HG03139 (cell line): Measurements from ENCODE around the gene PCNT.
"Not testable (repeated sequence)": the region's sequence is repeated elsewhere in the genome, so short reads cannot be mapped to it uniquely, and the experiment has no call there.

ENCODE experiments used
- ATAC-seq: cut with Tn5 transposase; IDR thresholded peaks from one replicate; pipeline ENCODE4 v1.9.1; 2021; ENCODE audit not compliant: unreplicated experiment

The PCNT gene

GRCh38 chr21:46424621-46425020, 100.7 kb downstream of the PCNT start:
- ATAC-seq: no peak

DNA sequence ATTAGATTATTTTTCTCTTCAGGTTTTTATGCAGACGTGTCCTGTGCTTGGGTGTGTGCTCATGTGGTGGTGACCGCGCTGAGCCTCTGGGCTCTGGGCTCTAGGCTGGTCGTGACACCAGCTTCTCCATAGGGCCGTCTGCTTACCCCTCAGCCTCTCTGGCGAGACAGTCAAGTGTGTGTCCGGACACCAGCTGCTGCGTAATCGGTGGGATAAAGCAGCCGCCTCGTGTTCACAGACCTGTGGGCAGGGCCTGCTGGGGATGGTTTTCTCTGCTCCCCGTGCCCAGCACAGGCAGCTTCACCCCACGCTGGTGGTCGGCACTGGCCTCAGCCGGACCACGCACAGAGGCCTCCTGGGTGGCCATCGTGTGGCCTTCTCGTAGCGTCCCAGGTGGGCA, 101.1 kb downstream of the PCNT start:
- no peak for ATAC-seq

DNA sequence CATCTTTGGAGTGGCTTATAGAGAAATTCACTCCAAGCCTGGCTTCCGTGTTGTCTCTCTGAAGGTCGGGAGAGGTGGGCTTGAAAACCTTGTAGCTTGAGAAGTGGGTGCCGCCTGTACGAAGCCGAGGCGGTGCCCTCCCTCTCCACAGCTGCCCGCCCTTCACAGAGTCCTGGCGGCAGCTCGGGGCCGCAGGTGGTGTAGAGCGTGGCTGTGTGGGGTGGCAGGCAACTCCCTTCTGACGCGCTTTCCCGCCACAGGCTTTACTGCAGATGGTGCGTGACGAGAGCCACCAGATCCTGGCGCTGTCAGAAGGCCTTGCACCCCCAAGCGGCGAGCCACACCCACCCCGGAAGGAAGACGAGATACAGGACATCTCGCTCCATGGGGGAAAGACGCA, 101.6 kb downstream of the PCNT start:
- ATAC-seq: no peak

DNA sequence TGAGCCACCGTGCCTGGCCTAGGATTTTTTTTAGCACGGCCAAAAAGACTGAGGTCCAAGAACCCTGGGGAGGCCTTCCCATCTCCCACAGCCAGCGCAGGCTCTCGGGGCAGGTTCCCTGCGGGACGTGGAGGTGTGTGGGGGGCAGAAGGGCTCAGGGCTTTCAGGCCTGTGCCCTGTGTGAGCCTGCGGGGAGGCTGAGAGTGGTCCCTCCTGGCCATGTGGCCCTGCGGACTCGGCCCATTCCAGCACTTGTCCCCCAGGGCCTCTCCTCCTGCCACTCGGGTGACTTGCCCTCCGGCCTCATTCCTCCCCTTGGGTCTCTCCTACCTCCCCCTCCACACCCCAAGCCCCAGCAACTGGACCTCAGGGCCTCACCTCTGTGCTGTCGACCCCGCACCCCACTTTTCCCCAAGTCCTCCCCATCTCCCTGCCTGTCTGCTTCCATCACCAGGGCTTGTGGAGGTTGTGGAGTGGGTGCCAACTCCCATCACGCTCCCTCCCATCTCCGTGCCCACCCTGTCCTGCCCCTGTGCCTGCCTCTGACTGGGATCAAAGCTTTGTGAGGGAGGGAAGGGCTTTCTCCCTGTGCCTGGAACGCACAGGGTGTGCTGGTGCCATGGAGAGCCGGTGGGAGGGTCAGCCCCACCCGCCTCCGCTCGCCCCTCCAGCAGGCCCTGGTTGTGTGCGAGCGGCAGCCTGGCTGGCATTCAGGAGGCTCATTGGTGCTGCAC, 102.5 kb downstream of the PCNT start:
- no peak for ATAC-seq

- no peak for ATAC-seq
Observed at GRCh38 chr21:46427516-46427915, 103.6 kb downstream of the PCNT start.

- no peak for ATAC-seq
Observed at GRCh38 chr21:46428286-46428685, 104.3 kb downstream of the PCNT start.

GRCh38 chr21:46428987-46429710, 105.2 kb downstream of the PCNT start:
- no peak for ATAC-seq

- ATAC-seq: no peak
Observed at GRCh38 chr21:46429754-46430681, 106.1 kb downstream of the PCNT start.

DNA sequence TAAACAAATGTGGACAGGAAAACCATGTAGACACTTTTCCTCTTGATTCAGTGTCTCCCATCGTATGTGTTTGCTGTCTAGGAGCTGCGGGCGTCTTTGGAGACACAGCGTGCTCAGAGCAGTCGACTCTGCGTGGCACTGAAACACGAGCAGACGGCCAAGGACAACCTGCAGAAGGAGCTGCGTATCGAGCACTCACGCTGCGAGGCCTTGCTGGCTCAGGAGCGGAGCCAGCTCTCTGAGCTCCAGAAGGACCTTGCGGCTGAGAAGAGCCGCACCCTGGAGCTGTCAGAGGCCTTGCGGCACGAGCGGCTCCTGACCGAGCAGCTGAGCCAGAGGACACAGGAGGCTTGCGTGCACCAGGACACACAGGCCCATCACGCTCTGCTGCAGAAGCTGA, 107.5 kb downstream of the PCNT start:
- ATAC-seq: no peak

DNA sequence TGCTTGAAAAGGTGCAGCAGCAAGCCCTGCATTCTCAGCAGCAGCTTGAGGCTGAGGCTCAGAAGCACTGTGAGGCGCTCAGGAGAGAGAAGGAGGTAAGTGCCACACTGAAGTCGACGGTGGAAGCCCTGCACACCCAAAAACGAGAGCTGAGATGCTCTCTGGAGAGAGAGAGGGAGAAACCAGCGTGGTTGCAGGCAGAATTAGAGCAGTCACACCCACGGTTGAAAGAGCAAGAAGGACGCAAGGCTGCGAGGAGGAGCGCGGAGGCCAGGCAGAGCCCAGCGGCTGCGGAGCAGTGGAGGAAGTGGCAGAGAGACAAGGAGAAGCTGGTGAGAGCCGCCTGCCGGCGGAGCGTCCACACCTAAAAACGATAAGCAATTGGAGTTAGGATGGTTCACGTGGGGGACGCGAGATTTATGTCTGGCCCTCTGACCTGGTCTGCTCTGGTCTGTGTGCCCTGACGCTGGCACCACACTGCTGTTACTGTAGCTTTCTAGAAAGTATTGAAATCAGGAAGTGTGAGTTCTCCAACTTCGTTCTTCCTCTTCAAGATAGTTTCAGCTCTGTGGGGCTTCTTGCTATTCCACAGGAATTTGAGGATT, 108.0 kb downstream of the PCNT start:
- no peak for ATAC-seq

DNA sequence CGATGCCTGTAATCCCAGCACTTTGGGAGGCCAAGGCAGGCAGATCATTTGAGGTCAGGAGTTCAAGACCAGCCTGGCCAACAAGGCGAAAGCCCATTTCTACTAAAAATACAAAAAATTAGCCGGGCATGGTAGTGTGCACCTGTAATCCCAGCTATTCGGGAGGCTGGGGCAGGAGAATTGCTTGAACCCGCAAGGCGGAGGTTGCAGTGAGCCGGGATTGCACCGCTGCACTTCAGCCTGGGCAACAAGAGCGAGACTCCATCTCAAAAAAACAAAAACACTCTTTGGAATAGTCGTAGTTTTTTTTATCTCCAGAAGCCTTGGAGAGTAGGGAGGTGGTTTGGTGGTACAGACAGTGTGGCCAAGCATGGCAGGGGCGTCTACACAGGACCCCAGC, 109.2 kb downstream of the PCNT start:
- not testable (repeated sequence) for ATAC-seq

- no peak for ATAC-seq
Observed at GRCh38 chr21:46434322-46434958, 110.5 kb downstream of the PCNT start.

GRCh38 chr21:46435786-46436227, 111.9 kb downstream of the PCNT start:
- no peak for ATAC-seq

- ATAC-seq: no peak
Observed at GRCh38 chr21:46436621-46437020, 112.7 kb downstream of the PCNT start.

DNA sequence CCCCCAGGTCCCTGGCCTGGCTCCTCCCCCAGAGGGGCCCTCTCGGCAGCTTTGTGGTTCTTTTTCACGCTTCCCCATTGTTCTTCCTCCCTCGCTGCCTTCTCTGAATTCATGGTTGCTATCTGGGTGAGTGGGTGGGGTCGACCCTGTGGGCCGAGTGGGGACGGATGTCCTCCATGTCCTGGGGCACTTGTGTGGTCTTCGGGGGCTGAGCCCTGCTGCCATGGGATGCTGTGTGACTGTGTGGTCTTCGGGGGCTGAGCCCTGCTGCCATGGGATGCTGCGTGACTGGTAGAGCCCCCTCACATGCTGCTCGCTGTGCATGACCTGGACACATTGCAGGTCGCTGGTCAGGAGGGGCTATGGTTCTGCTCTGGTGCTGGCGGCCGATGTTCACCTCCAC, 113.1 kb downstream of the PCNT start:
- ATAC-seq: no peak

DNA sequence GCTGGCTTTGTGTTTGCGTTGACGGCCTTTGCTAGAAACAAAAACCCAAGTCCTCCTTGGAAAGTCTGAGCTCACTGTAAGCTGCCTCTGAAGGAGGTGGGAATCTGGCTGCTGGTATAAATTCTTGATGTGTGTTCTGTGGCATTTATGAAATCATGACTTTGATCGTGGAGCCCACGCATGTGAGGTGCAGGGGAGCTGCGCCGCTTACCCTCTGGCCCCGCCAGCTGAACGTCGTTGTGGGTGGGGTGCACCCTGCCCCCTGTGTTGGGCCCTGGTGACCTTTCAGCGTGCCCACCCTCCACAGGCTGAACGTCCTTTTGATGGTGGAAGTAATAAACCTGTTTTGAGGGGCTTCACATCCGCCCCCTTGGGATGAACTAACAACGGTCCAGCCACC, 113.6 kb downstream of the PCNT start:
- no peak for ATAC-seq

GRCh38 chr21:46438241-46438640, 114.3 kb downstream of the PCNT start:
- no peak for ATAC-seq

DNA sequence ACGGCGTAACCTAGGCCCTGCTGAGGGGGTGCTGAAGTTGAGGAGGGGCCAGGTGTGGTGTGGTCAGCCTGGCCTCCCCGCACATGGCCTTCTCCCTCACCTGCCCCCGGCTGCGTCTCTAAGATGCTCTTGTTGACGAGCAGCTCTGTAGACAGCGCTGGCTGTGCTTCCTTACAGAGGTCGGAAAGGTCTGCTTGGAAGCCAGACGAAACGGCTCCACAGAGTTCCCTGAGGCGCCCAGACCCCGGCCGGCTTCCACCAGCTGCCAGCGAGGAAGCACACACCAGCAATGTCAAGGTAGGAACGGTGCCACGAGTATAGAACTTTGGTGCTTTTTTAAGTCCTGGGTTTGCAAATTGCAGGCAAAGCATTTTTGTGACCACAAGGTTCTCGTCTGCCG, 116.0 kb downstream of the PCNT start:
- no peak for ATAC-seq

GRCh38 chr21:46441331-46441730, 117.4 kb downstream of the PCNT start:
- no peak for ATAC-seq

DNA sequence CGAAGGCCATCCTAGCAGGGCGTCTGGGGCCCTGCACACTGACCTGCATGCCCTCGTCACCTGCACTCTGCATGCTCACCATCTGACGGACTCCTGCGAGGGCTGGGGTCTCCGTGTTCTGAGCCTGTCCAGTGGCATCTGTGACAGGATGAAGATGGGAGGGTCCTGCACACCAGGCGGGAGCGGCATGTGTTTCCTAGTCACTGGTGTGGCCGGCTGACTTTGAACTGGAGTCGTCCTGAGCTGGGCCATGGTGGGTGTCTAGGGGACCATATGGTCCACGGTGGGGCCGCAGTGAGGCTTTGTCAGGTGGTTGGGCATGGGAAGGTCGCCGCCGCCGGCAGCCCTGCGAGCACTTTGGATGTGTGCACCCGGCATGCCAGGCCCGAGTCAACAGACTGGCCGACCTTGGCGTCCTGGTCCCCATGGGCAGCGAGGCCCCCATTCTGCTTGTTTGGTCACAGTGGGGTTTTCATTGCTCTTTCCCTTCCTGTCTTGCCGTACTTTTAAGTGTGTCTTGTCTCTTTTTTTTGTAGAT, 118.1 kb downstream of the PCNT start:
- no peak for ATAC-seq
